Measurements from ENCODE around the gene CNBD2.
"Not testable (repeated sequence)": the region's sequence is repeated elsewhere in the genome, so short reads cannot be mapped to it uniquely, and the experiment has no call there.

The CNBD2 gene

GRCh38 chr20:36070451-36070850 lies 102.1 kb downstream of the CNBD2 start:
- DNase-seq (ENCODE audit: low read depth), result no peak
- TF ChIP-seq CTCF (IDR thresholded peaks at IDR 0.05; ENCODE audit: control insufficient read depth, insufficient read depth, low read depth, low read length, missing control alignments), result no peak
- no peak overlapping the region for H3K4me3 ChIP-seq (ENCODE audit: control insufficient read depth, low read depth, low read length)

GRCh38 chr20:36071848-36072247 lies 103.5 kb downstream of the CNBD2 start:
- H3K4me3 ChIP-seq (ENCODE audit: control insufficient read depth, low read depth, low read length), result no peak overlapping the region
- TF ChIP-seq CTCF (IDR thresholded peaks at IDR 0.05; ENCODE audit: control insufficient read depth, insufficient read depth, low read depth, low read length, missing control alignments), result no peak
- no peak for DNase-seq (ENCODE audit: low read depth)

GRCh38 chr20:36074983-36075382 lies 106.6 kb downstream of the CNBD2 start:
- no peak overlapping the region for H3K4me3 ChIP-seq (ENCODE audit: control insufficient read depth, low read depth, low read length)
- no peak for TF ChIP-seq CTCF (IDR thresholded peaks at IDR 0.05; ENCODE audit: control insufficient read depth, insufficient read depth, low read depth, low read length, missing control alignments)
- DNase-seq (ENCODE audit: low read depth), result no peak

- DNase-seq (ENCODE audit: low read depth); H3K4me3 ChIP-seq (ENCODE audit: control insufficient read depth, low read depth, low read length): not testable (repeated sequence)
These were observed 109.4 kb downstream of the CNBD2 start for GRCh38 chr20:36077762-36078161.

GRCh38 chr20:36079486-36079885 lies 111.1 kb downstream of the CNBD2 start:
- no peak overlapping the region for H3K4me3 ChIP-seq (ENCODE audit: control insufficient read depth, low read depth, low read length)
- no peak for TF ChIP-seq CTCF (IDR thresholded peaks at IDR 0.05; ENCODE audit: control insufficient read depth, insufficient read depth, low read depth, low read length, missing control alignments)

GRCh38 chr20:36079984-36080383 lies 111.6 kb downstream of the CNBD2 start:
- H3K4me3 ChIP-seq (ENCODE audit: control insufficient read depth, low read depth, low read length); DNase-seq (ENCODE audit: low read depth): not testable (repeated sequence)

More at GRCh38 chr20:36079486-36079885, 111.1 kb downstream of the CNBD2 start:
- no peak for DNase-seq (ENCODE audit: low read depth)
